ENCODE measurements around the gene RAB17. TPM values are rescaled to one million over a fixed set of nuclear protein-coding genes. Genes with fewer than 3 reads are reported as not detected.

Gene RAB17
- total and polyA plus RNA-seq, 10 of the 15 experiments (the other 5 are each of a cell fraction or from before 2014, with no cell fraction given), result 0.07 to 1.4 (median 0.28) TPM; not detected in 3

- TF ChIP-seq, protein P1, sequence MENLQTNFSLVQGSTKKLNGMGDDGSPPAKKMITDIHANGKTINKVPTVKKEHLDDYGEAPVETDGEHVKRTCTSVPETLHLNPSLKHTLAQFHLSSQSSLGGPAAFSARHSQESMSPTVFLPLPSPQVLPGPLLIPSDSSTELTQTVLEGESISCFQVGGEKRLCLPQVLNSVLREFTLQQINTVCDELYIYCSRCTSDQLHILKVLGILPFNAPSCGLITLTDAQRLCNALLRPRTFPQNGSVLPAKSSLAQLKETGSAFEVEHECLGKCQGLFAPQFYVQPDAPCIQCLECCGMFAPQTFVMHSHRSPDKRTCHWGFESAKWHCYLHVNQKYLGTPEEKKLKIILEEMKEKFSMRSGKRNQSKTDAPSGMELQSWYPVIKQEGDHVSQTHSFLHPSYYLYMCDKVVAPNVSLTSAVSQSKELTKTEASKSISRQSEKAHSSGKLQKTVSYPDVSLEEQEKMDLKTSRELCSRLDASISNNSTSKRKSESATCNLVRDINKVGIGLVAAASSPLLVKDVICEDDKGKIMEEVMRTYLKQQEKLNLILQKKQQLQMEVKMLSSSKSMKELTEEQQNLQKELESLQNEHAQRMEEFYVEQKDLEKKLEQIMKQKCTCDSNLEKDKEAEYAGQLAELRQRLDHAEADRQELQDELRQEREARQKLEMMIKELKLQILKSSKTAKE (IDR thresholded peaks at IDR 0.05; ENCODE audit: low read depth, poor library complexity, severe bottlenecking), result no peak
- TF ChIP-seq JUND (IDR thresholded peaks at IDR 0.05; ENCODE audit: low read depth, low read length), result no peak
- TF ChIP-seq, protein P2, sequence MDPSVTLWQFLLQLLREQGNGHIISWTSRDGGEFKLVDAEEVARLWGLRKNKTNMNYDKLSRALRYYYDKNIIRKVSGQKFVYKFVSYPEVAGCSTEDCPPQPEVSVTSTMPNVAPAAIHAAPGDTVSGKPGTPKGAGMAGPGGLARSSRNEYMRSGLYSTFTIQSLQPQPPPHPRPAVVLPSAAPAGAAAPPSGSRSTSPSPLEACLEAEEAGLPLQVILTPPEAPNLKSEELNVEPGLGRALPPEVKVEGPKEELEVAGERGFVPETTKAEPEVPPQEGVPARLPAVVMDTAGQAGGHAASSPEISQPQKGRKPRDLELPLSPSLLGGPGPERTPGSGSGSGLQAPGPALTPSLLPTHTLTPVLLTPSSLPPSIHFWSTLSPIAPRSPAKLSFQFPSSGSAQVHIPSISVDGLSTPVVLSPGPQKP (IDR thresholded peaks at IDR 0.05; ENCODE audit: low read depth, low read length), result no peak
- TF ChIP-seq CREM (IDR thresholded peaks at IDR 0.05; ENCODE audit: low read depth), result no peak
- no peak for TF ChIP-seq SMAD1 (IDR thresholded peaks at IDR 0.05; ENCODE audit: low read depth, partially characterized antibody)
- no peak for TF ChIP-seq HCFC1 (IDR thresholded peaks at IDR 0.05; ENCODE audit: low read length)
Observed at GRCh38 chr2:237629188-237629534, 38.6 kb upstream of the RAB17 start (continued).

- Histone ChIP-seq H3K9ac (ENCODE audit: control insufficient read depth, insufficient read depth, low read length) (no peak overlapping the region), H2AFZ (ENCODE audit: control insufficient read depth, low read depth, low read length) (no peak overlapping the region), H3K79me2 (ENCODE audit: control insufficient read depth, insufficient read depth, low read length) (no peaks in the 10 kb centered on the region), H3K27me3 (replicated peaks in 1 of 2; ENCODE audit: control insufficient read depth in 2 of 2, insufficient read depth in 2 of 2, low read length in 1 of 2) (peaks cover 11 to 13% of the 10 kb centered on the region in 2 experiments; a peak in 3 of 4 replicates), H4K20me1 (ENCODE audit: control insufficient read depth, insufficient read depth) (no peaks in the 10 kb centered on the region), H3K4me3 (no peak overlapping the region), H3K36me3 (ENCODE audit: control insufficient read depth in 2 of 2, insufficient read depth in 2 of 2, low read length in 1 of 2) (no peaks in the 10 kb centered on the region), H3K9me3 (replicated peaks; ENCODE audit: control insufficient read depth, insufficient read depth, low read length) (no peaks in the 10 kb centered on the region), H3K4me1 (ENCODE audit: control insufficient read depth, insufficient read depth, low read length) (no peaks in the 10 kb centered on the region), H3K27ac (ENCODE audit: control insufficient read depth, insufficient read depth) (no peak overlapping the region), H3K4me2 (ENCODE audit: control insufficient read depth, insufficient read depth) (peak overlapping the region; percentile 60; the same call in 1 of the 2 replicates)
- FAIRE-seq (no peak), ATAC-seq (no peak), DNase-seq (ENCODE audit: low read depth, low spot score) (no peak)
- no TSS peak for BruUV-seq (replicated peaks)
- SMC1A ChIA-PET (ENCODE audit: uncharacterized antibody, unreplicated experiment), result no interaction called here
- 53% methylated on average over 14 of the region's 14 CpGs for WGBS (ENCODE audit: insufficient coverage, insufficient replicate concordance, low lambda C conversion rate, missing lambda C conversion rate)
- CTCF ChIA-PET, result no interaction called here
- in situ Hi-C loops (cut with MboI), result no loop called here
- TF ChIP-seq ZNF687 (IDR thresholded peaks at IDR 0.05), result no peak
- TF ChIP-seq EZH2 (IDR thresholded peaks at IDR 0.05; ENCODE audit: borderline replicate concordance, control insufficient read depth, low read depth, low read length), result no peak
- TF ChIP-seq BMI1 (IDR thresholded peaks at IDR 0.05; ENCODE audit: borderline replicate concordance), result no peak
- RAD21 ChIA-PET (ENCODE audit: unreplicated experiment), result no interaction called here
- POLR2A ChIA-PET, result no interaction called here
- intact Hi-C loops (cut with micrococcal nuclease; ENCODE audit: unreplicated experiment), result no loop called here
Observed at GRCh38 chr2:237628247-237629187, 38.0 kb upstream of the RAB17 start.

Data from GM12878 (cell line).